Measurements from ENCODE around the gene WIZ. TPM values are rescaled to one million over a fixed set of nuclear protein-coding genes. Genes with fewer than 3 reads are reported as not detected.

WIZ gene
- total RNA-seq, 1 experiment from 2014 or later = 27.3 TPM

DNA sequence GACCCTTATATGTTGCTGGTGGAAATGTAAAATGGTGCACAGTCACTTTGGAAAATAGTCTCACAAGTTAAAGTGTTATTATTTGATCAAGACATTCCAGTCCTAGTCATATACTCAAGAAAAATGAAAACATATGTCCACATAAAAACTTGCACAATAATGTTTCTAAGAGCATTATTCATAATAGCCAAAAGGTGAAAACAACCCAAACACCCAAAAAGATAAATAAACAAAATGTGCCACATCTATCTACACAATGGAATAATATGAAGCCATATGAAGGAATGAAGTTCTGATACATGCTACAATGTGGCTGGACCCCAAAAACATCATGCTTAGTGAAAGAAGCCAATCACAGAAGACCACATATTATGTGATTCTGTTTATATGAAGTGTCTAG lies 55.8 kb downstream of the WIZ start:
- intact Hi-C loops (cut with micrococcal nuclease; ENCODE audit: unreplicated experiment) = no loop called here
- BruUV-seq (replicated peaks) = no TSS peak
- no peak overlapping the region for H3K4me3 ChIP-seq
- peaks cover 37% of the 10 kb centered on the region; the same call in 1 of the 2 replicates for H3F3A ChIP-seq (ENCODE audit: insufficient read depth, low read depth)
- H4K20me1 ChIP-seq (ENCODE audit: insufficient read depth) = peaks cover 31% of the 10 kb centered on the region
- no peak overlapping the region for H2AFZ ChIP-seq
- peaks cover 13% of the 10 kb centered on the region; the same call in 1 of the 2 replicates for H3K79me2 ChIP-seq (ENCODE audit: low read depth)
- no peaks in the 10 kb centered on the region for H3K9me3 ChIP-seq (ENCODE audit: insufficient read depth, low read depth)
- CTCF ChIA-PET = no interaction called here
- no peak overlapping the region for H3K4me2 ChIP-seq
- H3K4me1 ChIP-seq (replicated peaks; ENCODE audit: insufficient read depth) = no peaks in the 10 kb centered on the region
- no peaks in the 10 kb centered on the region for H3K27me3 ChIP-seq (ENCODE audit: insufficient read depth, low read depth)
- DNase-seq = no peak
- no peak overlapping the region for H3K27ac ChIP-seq
- H3K9me2 ChIP-seq (ENCODE audit: insufficient read depth) = 0 out of 2 replicates have a peak, but pooled peaks cover 3% of the 10 kb centered on the region
- TF ChIP-seq EZH2 (IDR thresholded peaks at IDR 0.05; ENCODE audit: low read depth) (no peak), CTCF (conservative IDR thresholded peaks at IDR 0.05) (no peak)
- POLR2A ChIA-PET (ENCODE audit: unreplicated experiment) = no interaction called here
- H3K36me3 ChIP-seq (ENCODE audit: low read depth) = peaks cover 19% of the 10 kb centered on the region

GRCh38 chr19:15390814-15391213 lies 58.9 kb downstream of the WIZ start:
- Histone ChIP-seq H2AFZ (no peak overlapping the region), H3K4me3 (no peak overlapping the region), H3K27ac (no peak overlapping the region), H3K4me1 (replicated peaks; ENCODE audit: insufficient read depth) (no peaks in the 10 kb centered on the region), H3K79me2 (ENCODE audit: low read depth) (peaks cover 13% of the 10 kb centered on the region; the same call in 1 of the 2 replicates), H3K27me3 (ENCODE audit: insufficient read depth, low read depth) (no peaks in the 10 kb centered on the region), H3K36me3 (ENCODE audit: low read depth) (peaks cover 15% of the 10 kb centered on the region), H4K20me1 (ENCODE audit: insufficient read depth) (peaks cover 32% of the 10 kb centered on the region), H3K9me2 (ENCODE audit: insufficient read depth) (0 out of 2 replicates have a peak, but pooled peaks cover 3% of the 10 kb centered on the region), H3K4me2 (no peak overlapping the region), H3K9me3 (ENCODE audit: insufficient read depth, low read depth) (no peaks in the 10 kb centered on the region), H3F3A (ENCODE audit: insufficient read depth, low read depth) (peaks cover 32% of the 10 kb centered on the region; the same call in 1 of the 2 replicates)
- no TSS peak for BruUV-seq (replicated peaks)
- ChIA-PET CTCF (no interaction called here), POLR2A (ENCODE audit: unreplicated experiment) (interaction anchor here (0.6 kb wide), 1 partner anchor 96 kb away, joined by 7 read pairs; no protein-coding TSS in a partner anchor)
- no peak for DNase-seq
- intact Hi-C loops (cut with micrococcal nuclease; ENCODE audit: unreplicated experiment) = no loop called here
- TF ChIP-seq CTCF (conservative IDR thresholded peaks at IDR 0.05) = no peak
- no peak for TF ChIP-seq EZH2 (IDR thresholded peaks at IDR 0.05; ENCODE audit: low read depth)

DNA sequence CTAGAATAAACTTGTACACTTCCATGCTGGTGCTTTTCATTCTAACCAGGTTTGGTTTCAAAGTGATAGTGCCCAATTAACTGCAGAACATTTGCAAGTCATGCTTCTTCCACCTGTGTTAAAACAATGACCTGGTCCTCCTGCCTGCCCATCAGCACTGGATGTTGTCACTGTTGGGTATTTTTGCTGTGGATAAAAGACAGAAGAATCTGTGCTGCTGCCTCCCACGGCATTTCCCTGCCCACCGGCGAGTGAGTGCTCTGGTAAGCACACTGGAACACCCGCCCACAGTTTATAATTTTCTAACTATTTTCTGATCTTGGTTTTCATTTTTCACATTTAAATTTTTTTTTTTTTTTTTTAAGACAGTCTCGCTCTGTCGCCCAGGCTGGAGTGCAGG lies 67.9 kb downstream of the WIZ start:
- Histone ChIP-seq H4K20me1 (ENCODE audit: insufficient read depth) (peaks cover 10% of the 10 kb centered on the region), H3K27ac (no peak overlapping the region), H3K79me2 (ENCODE audit: low read depth) (peaks cover 25% of the 10 kb centered on the region), H3F3A (ENCODE audit: insufficient read depth, low read depth) (peaks cover 46% of the 10 kb centered on the region), H3K9me3 (ENCODE audit: insufficient read depth, low read depth) (no peaks in the 10 kb centered on the region), H3K27me3 (ENCODE audit: insufficient read depth, low read depth) (no peaks in the 10 kb centered on the region), H3K4me2 (no peak overlapping the region), H3K4me1 (replicated peaks; ENCODE audit: insufficient read depth) (peaks cover 15% of the 10 kb centered on the region), H3K4me3 (no peak overlapping the region), H3K36me3 (ENCODE audit: low read depth) (no peaks in the 10 kb centered on the region), H2AFZ (no peak overlapping the region), H3K9me2 (ENCODE audit: insufficient read depth) (no peaks in the 10 kb centered on the region)
- intact Hi-C loops (cut with micrococcal nuclease; ENCODE audit: unreplicated experiment) = no loop called here
- TF ChIP-seq CTCF (conservative IDR thresholded peaks at IDR 0.05) (no peak), EZH2 (IDR thresholded peaks at IDR 0.05; ENCODE audit: low read depth) (no peak)
- no TSS peak for BruUV-seq (replicated peaks)
- no peak for DNase-seq
- ChIA-PET CTCF (no interaction called here), POLR2A (ENCODE audit: unreplicated experiment) (no interaction called here)

Data from PC-9 (cell line).